Heart left ventricle (tissue), 16 donors: Measurements from ENCODE around the gene DGKB. TPM values are rescaled to one million over a fixed set of nuclear protein-coding genes. Genes with fewer than 3 reads are reported as not detected.

Experiments
- ATAC-seq, 4 donors: fragments of 200-7000 bp; cut with Tn5 transposase; one replicate each; pipeline ENCODE4 v1.9.1; 2020 to 2022; ENCODE audit warnings: moderate library complexity in 4 of 4, mild to moderate bottlenecking in 3 of 4, moderate number of reproducible peaks in 1 of 4
- DNase-seq, 5 donors: peaks; one replicate each; pipeline ENCODE4 v3.0.0-alpha.2; 2020
- H3K27ac ChIP-seq, 12 donors: fragments of 200-600 bp; sonication (generic) in 4 of 12; one replicate each; pipeline versions ENCODE4 v1.5.0 to v1.8.0; 2016 to 2022; ENCODE audit warnings: mild to moderate bottlenecking in 2 of 12
- H3K27me3 ChIP-seq, 9 donors: fragments of 200-600 bp; sonication (generic) in 2 of 9; one replicate each; pipeline versions ENCODE4 v1.5.1 to v1.8.0; 2016 to 2022; ENCODE audit warnings: mild to moderate bottlenecking in 3 of 9
- H3K36me3 ChIP-seq, 9 donors: fragments of 200-600 bp; sonication (generic) in 2 of 9; one replicate each; pipeline versions ENCODE4 v1.5.0 to v1.8.0; 2018 to 2022; ENCODE audit warnings: mild to moderate bottlenecking in 2 of 9
- H3K4me1 ChIP-seq, 12 donors: fragments of 200-600 bp; sonication (generic) in 4 of 12; one replicate each; pipeline versions ENCODE4 v1.5.0 to v1.8.0; 2016 to 2022; ENCODE audit warnings: mild to moderate bottlenecking in 3 of 12
- H3K4me3 ChIP-seq, 12 donors: fragments of 200-600 bp; sonication (generic) in 4 of 12; one replicate each; pipeline versions ENCODE4 v1.5.0 to v1.8.0; 2017 to 2022; ENCODE audit warnings: mild to moderate bottlenecking in 9 of 12, moderate library complexity in 4 of 12
- H3K9me3 ChIP-seq, 12 donors: fragments of 200-600 bp; sonication (generic) in 4 of 12; one replicate each; pipeline versions ENCODE4 v1.5.0 to v1.8.0; 2016 to 2022; ENCODE audit warnings: mild to moderate bottlenecking in 1 of 12
- POLR2A ChIP-seq, 2 donors: fragments of 450-650 bp; IDR thresholded peaks; one replicate each; pipeline ENCODE4 v1.6.1; 2017; ENCODE audit warnings: antibody characterized with exemption in 2 of 2, mild to moderate bottlenecking in 2 of 2, moderate library complexity in 2 of 2
- WGBS, 4 donors: extraction: QIAGEN DNeasy Blood & Tissue Kit in 2 of 4; methylation state at CpG; one replicate each; pipeline versions ENCODE4 v1.1.5 to v1.1.7; 2013 to 2018; 5-methylcytosine and 5-hydroxymethylcytosine counted together
- intact Hi-C, 10 donors: fragments of 100-400 bp; cut with DNase I; formaldehyde crosslinking; loops; one replicate each; pipeline versions ENCODE4 v1.11.1 to v1.14.2; 2022
- polyA plus RNA-seq, 2 donors: library from polyadenylated mRNA; stranded (reverse); fragments of 200-250 nt; gene quantifications; one replicate each; pipeline ENCODE4 v1.2.3, GENCODE V29; 2013
- total RNA-seq, 9 donors: library from RNA; depleted of rRNA in 2 of 9; stranded (reverse); fragments of >200 nt in 2 of 9; fragmentation: NEBNext Ultra II Directional in 3 of 9; extraction: Animal tissue kit (Norgen Biotek cat#: 25700) in 3 of 9; gene quantifications; one replicate each; pipeline versions ENCODE4 v1.1.0 to v1.2.4, GENCODE V29; 2016 to 2023
- TF ChIP-seq, protein P1 (sequence below), 12 donors: fragments of 200-600 bp; sonication (generic) in 4 of 12; IDR thresholded peaks; one replicate each; pipeline versions ENCODE4 v1.5.0 to v1.8.0; 2018 to 2022; ENCODE audit warnings: antibody characterized with exemption in 12 of 12, mild to moderate bottlenecking in 5 of 12
- donor health status: ischemic (EF 13 %, LVEDD 7.1; RV severe dilation, severe dysfunction).
- donor health status: healthy with polysubstance abuse.
- donor health status: DM: no; HTN: yes; CAD: no.
- donor health status: DM: no; HTN: no; CAD: no.
- donor health status: ischemic (EF 25% LVEDD 6.9; RV normal size, moderate dysfunction).
- donor health status: ischemic (EF 25% LVEDD 5.7; RV mildly dilated, moderate dysfunction).
- donor health status: healthy.
- donor health status: DM: yes; HTN: yes; CAD: no.
- donor health status: ischemic (EF 35%, LVEDD 5.7; RV mildly dilated, moderate dysfunction).
- donor health status: nonischemic (EF 11% LVEDD 7.7; RV severe dilation, severe dysfunction).
- donor health status: DM: yes; HTN: yes; CAD: no.
- donor health status: PGD.
- donor health status: ischemic (EF 29% LVEDD 5.4; RV normal size, mild dysfunction).
- donor health status: nonischemic (EF 23%, LVEDD 6.1; RV moderate dilation, normal function).

DGKB gene
- total and polyA plus RNA-seq, 11 donors: 0.08 to 1.6 (median 0.47) TPM; not detected in 1

DNA sequence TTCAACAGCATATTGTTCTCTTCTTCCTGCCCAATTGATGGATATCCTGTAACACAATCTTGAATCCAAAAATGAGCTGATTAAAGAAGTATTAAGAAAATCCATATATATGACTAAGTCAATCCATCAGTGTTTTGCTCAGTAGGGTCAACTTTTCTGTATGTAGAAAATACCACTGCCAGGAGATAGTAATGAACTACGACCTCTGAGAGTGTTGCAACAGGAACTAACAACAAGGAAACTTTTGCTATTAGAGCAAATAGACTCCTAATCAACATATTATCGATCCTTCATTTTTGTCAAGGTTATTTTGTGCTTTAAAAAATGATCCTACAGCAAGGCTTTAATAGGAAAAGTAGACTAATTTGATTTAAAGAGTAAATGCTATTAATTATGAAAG is 507.8 kb downstream of the DGKB start:
- Histone ChIP-seq H3K36me3 (no peaks in the 10 kb centered on the region), H3K9me3 (no peaks in the 10 kb centered on the region), H3K4me1 (no peaks in the 10 kb centered on the region), H3K27me3 (no peaks in the 10 kb centered on the region), H3K27ac (no peak overlapping the region), H3K4me3 (no peak overlapping the region)
- 76 to 80% (median 79%) methylated on average over 2 of the region's 2 CpGs for WGBS, 4 donors
- DNase-seq: no peak
- intact Hi-C loops: no loop called here
- no peak for ATAC-seq
- TF ChIP-seq, protein P1, sequence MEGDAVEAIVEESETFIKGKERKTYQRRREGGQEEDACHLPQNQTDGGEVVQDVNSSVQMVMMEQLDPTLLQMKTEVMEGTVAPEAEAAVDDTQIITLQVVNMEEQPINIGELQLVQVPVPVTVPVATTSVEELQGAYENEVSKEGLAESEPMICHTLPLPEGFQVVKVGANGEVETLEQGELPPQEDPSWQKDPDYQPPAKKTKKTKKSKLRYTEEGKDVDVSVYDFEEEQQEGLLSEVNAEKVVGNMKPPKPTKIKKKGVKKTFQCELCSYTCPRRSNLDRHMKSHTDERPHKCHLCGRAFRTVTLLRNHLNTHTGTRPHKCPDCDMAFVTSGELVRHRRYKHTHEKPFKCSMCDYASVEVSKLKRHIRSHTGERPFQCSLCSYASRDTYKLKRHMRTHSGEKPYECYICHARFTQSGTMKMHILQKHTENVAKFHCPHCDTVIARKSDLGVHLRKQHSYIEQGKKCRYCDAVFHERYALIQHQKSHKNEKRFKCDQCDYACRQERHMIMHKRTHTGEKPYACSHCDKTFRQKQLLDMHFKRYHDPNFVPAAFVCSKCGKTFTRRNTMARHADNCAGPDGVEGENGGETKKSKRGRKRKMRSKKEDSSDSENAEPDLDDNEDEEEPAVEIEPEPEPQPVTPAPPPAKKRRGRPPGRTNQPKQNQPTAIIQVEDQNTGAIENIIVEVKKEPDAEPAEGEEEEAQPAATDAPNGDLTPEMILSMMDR (IDR thresholded peaks at IDR 0.05): no peak
- no peak for TF ChIP-seq POLR2A (IDR thresholded peaks at IDR 0.05)

DNA sequence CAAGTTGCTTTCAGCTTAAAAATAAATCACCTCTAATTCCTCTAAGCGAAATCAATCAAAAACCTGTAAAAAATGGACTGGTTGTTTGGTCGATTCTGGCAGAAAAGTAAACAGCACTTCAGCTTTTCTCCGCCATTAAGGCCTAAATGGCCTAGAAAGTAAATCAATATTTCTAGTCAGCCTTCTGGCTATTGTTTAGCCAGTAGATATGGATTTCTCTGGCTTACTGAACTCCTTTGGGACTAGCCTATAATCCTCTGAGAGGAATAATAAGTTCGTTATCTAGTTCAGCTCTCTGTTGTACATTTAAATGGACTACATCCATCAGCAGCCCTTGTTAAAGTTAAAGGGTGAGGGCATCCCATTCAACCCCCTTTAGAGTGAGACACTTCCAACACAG is 513.0 kb downstream of the DGKB start:
- no peak for TF ChIP-seq POLR2A (IDR thresholded peaks at IDR 0.05)
- TF ChIP-seq, protein P1 (IDR thresholded peaks at IDR 0.05): no peak
- H3K4me1 ChIP-seq: peaks cover 0 to 5% (median 0%) of the 10 kb centered on the region in 12 donors
- no peak overlapping the region for H3K4me3 ChIP-seq
- no peaks in the 10 kb centered on the region for H3K9me3 ChIP-seq
- H3K27ac ChIP-seq: no peak overlapping the region
- ATAC-seq (no peak), DNase-seq (no peak)
- H3K36me3 ChIP-seq: no peaks in the 10 kb centered on the region
- WGBS, 4 donors: 55 to 81% (median 77%) methylated on average over 4 of the region's 4 CpGs
- intact Hi-C loops: no loop called here
- H3K27me3 ChIP-seq: no peaks in the 10 kb centered on the region

DNA sequence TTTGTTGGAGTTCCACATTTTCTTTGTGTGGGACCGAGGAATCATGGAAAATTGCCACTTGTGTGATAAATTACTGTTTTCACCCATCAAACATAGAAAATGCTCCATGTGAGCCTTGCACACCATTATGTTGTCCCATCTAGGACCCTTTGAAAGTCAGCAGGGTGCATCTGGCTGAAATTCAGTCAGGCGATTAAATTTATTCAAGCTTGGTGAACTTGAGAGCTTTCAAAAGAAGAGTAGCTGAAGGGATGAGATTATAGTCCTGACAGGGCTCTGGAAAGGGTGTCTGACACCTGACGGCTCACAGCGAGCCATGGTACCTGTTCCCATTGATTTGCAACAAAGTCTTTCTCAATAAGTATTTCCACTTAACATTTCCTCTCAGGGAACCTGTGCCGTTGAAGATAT is 513.4 kb downstream of the DGKB start:
- ATAC-seq: no peak
- Histone ChIP-seq H3K4me1 (peaks cover 0 to 5% (median 0%) of the 10 kb centered on the region in 12 donors), H3K9me3 (no peaks in the 10 kb centered on the region), H3K4me3 (no peak overlapping the region), H3K27ac (no peak overlapping the region), H3K36me3 (no peaks in the 10 kb centered on the region), H3K27me3 (no peaks in the 10 kb centered on the region)
- TF ChIP-seq, protein P1 (IDR thresholded peaks at IDR 0.05): no peak
- TF ChIP-seq POLR2A (IDR thresholded peaks at IDR 0.05): no peak
- intact Hi-C loops: no loop called here
- DNase-seq: no peak
- 74 to 79% (median 76%) methylated on average over 5 of the region's 5 CpGs for WGBS, 4 donors

DNA sequence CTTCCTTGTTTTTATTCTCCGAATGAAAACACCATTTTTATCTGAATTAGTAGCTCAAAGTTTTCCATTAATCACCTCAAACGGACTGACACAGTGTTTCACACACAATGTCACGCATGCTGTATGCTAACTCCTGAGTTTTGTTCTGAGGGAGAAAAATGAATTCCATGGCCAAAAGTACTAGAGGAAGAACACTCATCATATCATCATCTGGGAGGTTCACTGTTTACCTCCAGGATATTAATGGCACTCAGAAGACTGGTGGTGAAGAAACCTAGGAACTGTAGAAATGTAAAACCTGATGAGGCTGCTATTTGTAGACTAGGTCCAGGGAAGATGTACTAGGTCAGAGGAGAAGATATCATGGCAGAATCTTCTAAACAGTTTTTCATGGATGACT is 517.5 kb downstream of the DGKB start:
- WGBS, 4 donors: 78 to 93% (median 85%) methylated on average over 3 of the region's 3 CpGs
- H3K4me3 ChIP-seq: no peak overlapping the region
- H3K9me3 ChIP-seq: no peaks in the 10 kb centered on the region
- intact Hi-C loops: no loop called here
- ATAC-seq (no peak), DNase-seq (no peak)
- peaks cover 0 to 5% (median 0%) of the 10 kb centered on the region in 12 donors for H3K4me1 ChIP-seq
- TF ChIP-seq POLR2A (IDR thresholded peaks at IDR 0.05): no peak
- TF ChIP-seq, protein P1 (IDR thresholded peaks at IDR 0.05): no peak
- no peaks in the 10 kb centered on the region for H3K36me3 ChIP-seq
- no peak overlapping the region for H3K27ac ChIP-seq
- no peaks in the 10 kb centered on the region for H3K27me3 ChIP-seq
